ENCODE measurements around the gene CXCR2.

CXCR2 gene

DNA sequence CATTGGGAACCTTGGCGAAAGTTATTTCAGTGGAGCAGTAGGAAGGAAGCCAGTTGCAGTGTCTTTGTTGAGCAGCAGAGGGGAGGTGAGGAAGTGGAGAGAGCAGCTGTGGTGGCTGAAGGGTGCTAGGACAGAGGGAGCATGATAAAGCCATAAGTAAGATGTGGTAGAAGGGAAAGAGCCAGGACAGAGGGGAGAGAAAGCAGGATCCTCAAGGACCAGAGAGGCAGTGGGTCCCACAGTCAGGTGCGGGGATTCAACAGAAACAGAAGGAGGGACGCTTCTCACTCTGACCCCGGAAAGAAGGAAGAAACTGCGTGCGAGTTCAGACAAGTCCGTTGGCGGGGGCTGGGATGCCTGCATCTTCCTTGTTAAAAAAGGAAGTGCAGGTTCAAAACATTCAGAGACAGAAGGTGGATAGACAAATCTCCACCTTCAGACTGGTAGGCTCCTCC, at the start of gene CXCR2:
Gene CXCR2, plus strand, starts transcription at position 403 of the 455 bp plus-strand sequence. CDS start 8,774 bp downstream, outside the sequence.
- Histone ChIP-seq H3K36me3 (ENCODE audit: control insufficient read depth in 5 of 5, insufficient read depth in 5 of 5, low read length in 5 of 5) (no peaks in the 10 kb centered on the region), H3K4me3 (ENCODE audit: low read depth in 1 of 5, low read length in 5 of 5) (peak within 1 kb of the TSS in 4 of 5 donors; percentile 16 to 51 (median 34)), H3K27ac (ENCODE audit: low read depth, low read length) (no peak within 1 kb of the TSS)

DNA sequence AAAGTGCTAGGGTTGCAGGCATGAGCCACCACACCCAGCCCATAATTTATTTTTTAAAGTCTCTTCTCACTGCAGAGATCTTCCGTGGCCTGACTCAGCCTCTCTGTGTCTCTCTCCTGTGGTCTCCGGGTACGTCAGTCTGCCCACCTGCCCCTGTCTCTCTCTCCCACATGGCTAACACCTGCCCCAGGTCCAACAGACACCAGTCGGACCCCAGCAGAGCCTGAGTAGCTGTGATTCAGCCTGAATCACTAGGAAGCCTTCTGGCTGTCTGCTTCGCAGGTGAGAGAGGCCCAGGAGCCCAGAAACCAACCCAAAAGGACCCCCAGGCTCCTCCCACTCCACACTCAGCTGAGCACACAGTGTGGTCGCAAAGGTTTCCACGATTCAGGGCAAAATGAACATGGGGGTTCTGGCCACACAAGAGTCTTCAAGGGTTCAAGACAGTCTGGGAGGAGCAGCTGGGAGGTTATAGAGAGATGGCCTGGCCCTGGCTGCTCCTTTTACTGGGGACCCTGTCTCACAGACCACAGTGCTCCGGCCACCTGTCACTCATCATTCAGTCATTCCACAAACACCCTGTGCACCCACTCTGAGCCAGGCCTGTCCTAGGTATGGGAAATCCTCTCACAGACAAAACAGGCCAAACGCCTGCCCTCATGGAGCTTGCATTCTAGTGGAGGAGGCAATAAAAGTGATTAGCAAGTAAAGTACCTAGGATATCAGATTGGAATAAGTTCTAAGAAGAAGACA, 48.2 kb upstream of the CXCR2 start:
- H3K9me3 ChIP-seq (ENCODE audit: control insufficient read depth in 5 of 5, low read length in 5 of 5), result no peaks in the 10 kb centered on the region

More for the DNA sequence above, at the start of gene CXCR2:
- Histone ChIP-seq H3K27me3 (ENCODE audit: control insufficient read depth in 5 of 5, insufficient read depth in 4 of 5, low read length in 5 of 5) (no peaks in the 10 kb centered on the region), H3K4me1 (ENCODE audit: control insufficient read depth in 5 of 5, insufficient read depth in 5 of 5, low read length in 5 of 5) (peaks cover 0 to 30% (median 23%) of the 10 kb centered on the region in 5 donors), H3K9me3 (ENCODE audit: control insufficient read depth in 5 of 5, low read length in 5 of 5) (peaks cover 0 to 14% (median 10%) of the 10 kb centered on the region in 5 donors), H3K9ac (ENCODE audit: low read length in 5 of 5) (peak within 1 kb of the TSS in 2 of 5 donors; percentile 37 to 52)

DNA sequence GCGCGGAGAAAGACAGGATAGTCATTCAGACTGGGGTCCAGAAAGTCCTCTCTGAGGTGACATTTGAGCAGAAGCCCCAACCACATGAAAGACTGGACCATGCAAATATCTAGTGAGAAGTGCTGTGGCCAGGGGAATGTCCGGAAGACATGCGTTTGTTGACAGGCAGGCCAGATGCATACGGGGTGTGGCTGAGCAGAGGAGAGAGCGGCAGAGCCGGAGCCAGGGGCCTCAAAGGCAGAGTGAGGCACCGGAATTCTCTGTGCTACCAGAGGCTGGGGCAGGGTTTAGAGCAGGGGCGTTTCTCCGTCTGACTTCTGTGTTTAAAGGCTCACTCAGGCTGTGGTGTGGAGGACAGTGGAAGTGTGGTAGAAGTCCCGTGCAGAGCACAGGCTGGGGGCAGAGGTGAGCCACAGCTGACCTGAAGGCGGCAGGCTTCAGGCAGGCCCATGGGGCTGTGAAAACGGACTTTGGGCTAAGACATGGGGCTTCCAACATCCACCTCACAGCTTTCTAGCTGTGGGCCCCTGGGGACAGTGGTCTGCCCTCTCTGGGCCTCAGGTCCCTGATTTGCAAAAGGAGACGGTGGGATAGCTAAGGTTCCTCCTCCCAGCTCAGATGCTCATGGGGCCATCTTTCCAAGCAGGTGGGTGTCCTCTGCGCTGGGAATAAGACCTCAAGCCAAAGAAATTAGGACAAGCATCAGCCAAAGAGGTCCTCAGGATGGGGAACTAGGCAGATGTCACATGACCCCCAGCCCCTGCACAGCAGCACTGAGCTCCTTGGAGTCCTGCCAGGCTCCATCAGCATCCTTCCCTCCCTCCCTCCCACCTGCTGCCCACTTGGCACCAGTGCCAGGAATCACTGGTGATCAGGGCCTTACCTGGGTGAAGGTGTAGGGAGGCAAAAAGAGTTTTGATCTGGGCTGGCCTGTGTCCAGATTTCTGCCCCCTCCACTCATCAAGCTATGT, 45.6 kb upstream of the CXCR2 start:
- Histone ChIP-seq H3K36me3 (ENCODE audit: control insufficient read depth in 5 of 5, insufficient read depth in 5 of 5, low read length in 5 of 5) (no peaks in the 10 kb centered on the region), H3K4me1 (ENCODE audit: control insufficient read depth in 5 of 5, insufficient read depth in 5 of 5, low read length in 5 of 5) (no peaks in the 10 kb centered on the region), H3K4me3 (ENCODE audit: low read depth in 1 of 5, low read length in 5 of 5) (no peak overlapping the region), H3K27ac (ENCODE audit: low read depth, low read length) (no peak overlapping the region), H3K9ac (ENCODE audit: low read length in 5 of 5) (no peak overlapping the region), H3K27me3 (ENCODE audit: control insufficient read depth in 5 of 5, insufficient read depth in 4 of 5, low read length in 5 of 5) (no peaks in the 10 kb centered on the region), H3K9me3 (ENCODE audit: control insufficient read depth in 5 of 5, low read length in 5 of 5) (no peaks in the 10 kb centered on the region)

More for the DNA sequence above, 48.2 kb upstream of the CXCR2 start:
- Histone ChIP-seq H3K4me1 (ENCODE audit: control insufficient read depth in 5 of 5, insufficient read depth in 5 of 5, low read length in 5 of 5) (no peaks in the 10 kb centered on the region), H3K4me3 (ENCODE audit: low read depth in 1 of 5, low read length in 5 of 5) (no peak overlapping the region), H3K36me3 (ENCODE audit: control insufficient read depth in 5 of 5, insufficient read depth in 5 of 5, low read length in 5 of 5) (no peaks in the 10 kb centered on the region), H3K27me3 (ENCODE audit: control insufficient read depth in 5 of 5, insufficient read depth in 4 of 5, low read length in 5 of 5) (no peaks in the 10 kb centered on the region), H3K27ac (ENCODE audit: low read depth, low read length) (no peak overlapping the region), H3K9ac (ENCODE audit: low read length in 5 of 5) (no peak overlapping the region)

DNA sequence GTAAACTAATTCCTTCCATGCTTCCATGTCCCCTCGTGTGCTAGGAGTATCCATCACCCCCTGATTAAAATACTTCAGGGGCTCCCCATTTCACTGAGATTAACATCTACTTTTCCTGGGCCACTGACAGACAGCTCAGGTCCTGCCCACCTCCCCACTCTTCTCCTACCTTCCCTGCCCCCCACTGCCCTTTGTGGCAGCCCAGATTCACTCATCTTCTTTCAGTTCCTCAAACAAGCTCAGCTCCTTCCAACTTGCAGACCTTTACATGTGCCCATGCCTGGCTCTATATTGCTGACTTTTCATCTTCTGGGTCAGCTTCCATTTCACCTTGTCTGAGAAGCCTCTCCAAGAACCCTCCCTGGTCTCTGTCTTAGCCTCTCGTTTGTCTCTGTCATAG, 44.8 kb upstream of the CXCR2 start:
- H3K27ac ChIP-seq (ENCODE audit: low read depth, low read length), result no peak overlapping the region
- H3K27me3 ChIP-seq (ENCODE audit: control insufficient read depth in 5 of 5, insufficient read depth in 4 of 5, low read length in 5 of 5), result no peaks in the 10 kb centered on the region
- no peaks in the 10 kb centered on the region for H3K36me3 ChIP-seq (ENCODE audit: control insufficient read depth in 5 of 5, insufficient read depth in 5 of 5, low read length in 5 of 5)
- H3K9ac ChIP-seq (ENCODE audit: low read length in 5 of 5), result no peak overlapping the region
- H3K4me1 ChIP-seq (ENCODE audit: control insufficient read depth in 5 of 5, insufficient read depth in 5 of 5, low read length in 5 of 5), result no peaks in the 10 kb centered on the region
- peaks cover 0 to 7% (median 4%) of the 10 kb centered on the region in 5 donors for H3K9me3 ChIP-seq (ENCODE audit: control insufficient read depth in 5 of 5, low read length in 5 of 5)
- H3K4me3 ChIP-seq (ENCODE audit: low read depth in 1 of 5, low read length in 5 of 5), result no peak overlapping the region

DNA sequence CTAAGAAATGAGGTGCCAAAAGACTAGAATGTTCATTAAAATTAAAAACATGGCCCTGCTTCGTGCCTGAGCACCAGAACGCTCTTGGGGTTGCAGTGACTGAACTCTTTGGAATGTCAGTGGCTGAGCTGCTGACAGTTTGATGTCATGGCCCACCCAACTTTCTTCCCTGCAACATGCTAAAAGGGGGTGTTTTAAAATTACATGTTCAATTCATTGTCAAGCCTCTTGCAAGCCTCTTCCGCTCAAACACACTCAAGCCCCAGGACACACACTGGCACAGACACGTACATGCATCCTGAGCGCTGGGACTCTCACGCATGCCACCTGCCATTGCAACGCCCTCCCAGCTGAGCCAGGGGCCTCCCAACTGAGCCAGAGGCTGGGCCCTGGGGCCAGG, 44.1 kb upstream of the CXCR2 start:
- Histone ChIP-seq H3K27ac (ENCODE audit: low read depth, low read length) (no peak overlapping the region), H3K9me3 (ENCODE audit: control insufficient read depth in 5 of 5, low read length in 5 of 5) (peaks cover 0 to 14% (median 11%) of the 10 kb centered on the region in 5 donors), H3K36me3 (ENCODE audit: control insufficient read depth in 5 of 5, insufficient read depth in 5 of 5, low read length in 5 of 5) (no peaks in the 10 kb centered on the region), H3K4me1 (ENCODE audit: control insufficient read depth in 5 of 5, insufficient read depth in 5 of 5, low read length in 5 of 5) (no peaks in the 10 kb centered on the region), H3K27me3 (ENCODE audit: control insufficient read depth in 5 of 5, insufficient read depth in 4 of 5, low read length in 5 of 5) (no peaks in the 10 kb centered on the region), H3K9ac (ENCODE audit: low read length in 5 of 5) (no peak overlapping the region), H3K4me3 (ENCODE audit: low read depth in 1 of 5, low read length in 5 of 5) (no peak overlapping the region)

DNA sequence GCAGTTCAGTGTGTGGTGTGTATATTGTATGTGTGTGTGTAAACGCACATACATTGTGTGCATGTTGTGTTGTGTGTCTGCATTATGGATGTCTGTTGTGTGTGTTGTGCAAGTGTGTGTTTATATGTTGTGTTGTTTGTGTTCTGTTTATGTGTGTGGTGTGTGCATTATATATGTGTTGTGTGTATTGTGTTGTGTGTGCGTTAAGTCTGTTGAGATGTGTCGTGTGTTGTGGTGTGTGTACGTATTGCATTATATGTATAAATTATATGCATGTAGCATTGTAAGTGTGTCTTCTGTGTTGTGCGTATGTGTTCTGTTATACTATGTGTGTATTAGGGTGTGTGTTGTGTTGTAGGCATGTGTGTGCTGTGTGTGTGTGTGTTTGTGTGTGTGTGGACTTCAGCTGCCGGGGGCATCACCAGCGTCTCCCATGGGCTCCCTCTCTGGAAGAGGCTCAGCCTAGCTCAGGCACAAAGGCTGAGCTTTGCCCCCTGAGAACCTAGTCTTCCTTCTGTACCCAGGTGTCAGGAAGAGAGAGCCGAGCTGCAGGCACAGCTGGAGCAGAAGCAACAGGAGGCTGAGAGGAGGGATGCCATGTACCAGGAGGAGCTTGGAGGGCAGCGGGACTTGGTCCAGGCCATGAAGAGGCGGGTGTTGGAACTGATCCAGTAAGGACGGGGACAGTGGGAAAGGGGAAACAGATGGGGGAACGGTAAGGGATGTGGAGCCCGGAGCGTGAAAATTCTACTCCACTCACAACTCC, 43.1 kb upstream of the CXCR2 start:
- Histone ChIP-seq H3K27me3 (ENCODE audit: control insufficient read depth in 5 of 5, insufficient read depth in 4 of 5, low read length in 5 of 5) (no peaks in the 10 kb centered on the region), H3K27ac (ENCODE audit: low read depth, low read length) (no peak overlapping the region), H3K36me3 (ENCODE audit: control insufficient read depth in 5 of 5, insufficient read depth in 5 of 5, low read length in 5 of 5) (no peaks in the 10 kb centered on the region), H3K4me1 (ENCODE audit: control insufficient read depth in 5 of 5, insufficient read depth in 5 of 5, low read length in 5 of 5) (no peaks in the 10 kb centered on the region), H3K9me3 (ENCODE audit: control insufficient read depth in 5 of 5, low read length in 5 of 5) (peaks cover 0 to 23% (median 12%) of the 10 kb centered on the region in 5 donors), H3K4me3 (ENCODE audit: low read depth in 1 of 5, low read length in 5 of 5) (no peak overlapping the region), H3K9ac (ENCODE audit: low read length in 5 of 5) (no peak overlapping the region)

DNA sequence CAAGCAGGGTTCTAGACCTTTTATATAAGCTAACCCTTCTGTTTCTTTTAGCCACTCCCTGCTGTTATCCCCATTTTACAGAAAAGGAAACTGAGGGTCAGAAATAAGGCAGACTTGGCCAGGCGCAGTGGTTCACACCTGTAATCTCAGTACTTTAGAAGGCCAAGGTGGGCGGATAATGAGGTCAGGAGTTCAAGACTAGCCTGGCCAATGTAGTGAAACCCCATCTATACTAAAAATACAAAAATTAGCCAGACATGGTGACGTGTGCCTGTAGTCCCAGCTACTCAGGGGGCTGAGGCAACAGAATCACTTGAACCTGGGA, 42.5 kb upstream of the CXCR2 start:
- H3K9ac ChIP-seq (ENCODE audit: low read length in 5 of 5), result no peak overlapping the region
- H3K36me3 ChIP-seq (ENCODE audit: control insufficient read depth in 5 of 5, insufficient read depth in 5 of 5, low read length in 5 of 5), result no peaks in the 10 kb centered on the region
- no peak overlapping the region for H3K4me3 ChIP-seq (ENCODE audit: low read depth in 1 of 5, low read length in 5 of 5)
- H3K9me3 ChIP-seq (ENCODE audit: control insufficient read depth in 5 of 5, low read length in 5 of 5), result peaks cover 0 to 23% (median 12%) of the 10 kb centered on the region in 5 donors
- no peaks in the 10 kb centered on the region for H3K27me3 ChIP-seq (ENCODE audit: control insufficient read depth in 5 of 5, insufficient read depth in 4 of 5, low read length in 5 of 5)
- H3K4me1 ChIP-seq (ENCODE audit: control insufficient read depth in 5 of 5, insufficient read depth in 5 of 5, low read length in 5 of 5), result no peaks in the 10 kb centered on the region
- no peak overlapping the region for H3K27ac ChIP-seq (ENCODE audit: low read depth, low read length)

DNA sequence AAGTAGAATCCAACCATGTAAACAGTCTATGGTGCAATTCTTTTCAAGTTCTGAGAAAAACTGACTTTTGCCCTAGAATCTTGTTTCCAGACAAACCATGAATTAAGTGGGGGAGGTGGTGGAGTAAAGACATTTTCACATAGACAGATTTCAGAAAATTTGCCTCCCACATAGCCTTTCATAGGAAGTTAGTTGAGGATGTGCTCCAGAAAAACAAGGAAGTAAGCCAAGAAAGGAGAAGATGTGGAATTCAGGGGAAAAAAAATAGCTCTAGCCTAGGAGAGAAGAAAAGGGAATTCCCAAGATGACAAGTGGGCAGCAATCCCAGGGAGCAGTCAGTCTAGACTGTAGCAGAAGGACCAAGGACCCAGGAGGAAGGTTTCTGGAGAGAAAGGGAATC, 39.4 kb upstream of the CXCR2 start:
- H3K4me3 ChIP-seq (ENCODE audit: low read depth in 1 of 5, low read length in 5 of 5), result no peak overlapping the region
- no peaks in the 10 kb centered on the region for H3K36me3 ChIP-seq (ENCODE audit: control insufficient read depth in 5 of 5, insufficient read depth in 5 of 5, low read length in 5 of 5)
- peaks cover 0 to 23% (median 12%) of the 10 kb centered on the region in 5 donors for H3K9me3 ChIP-seq (ENCODE audit: control insufficient read depth in 5 of 5, low read length in 5 of 5)
- no peak overlapping the region for H3K27ac ChIP-seq (ENCODE audit: low read depth, low read length)
- H3K27me3 ChIP-seq (ENCODE audit: control insufficient read depth in 5 of 5, insufficient read depth in 4 of 5, low read length in 5 of 5), result no peaks in the 10 kb centered on the region
- no peak overlapping the region for H3K9ac ChIP-seq (ENCODE audit: low read length in 5 of 5)
- H3K4me1 ChIP-seq (ENCODE audit: control insufficient read depth in 5 of 5, insufficient read depth in 5 of 5, low read length in 5 of 5), result peaks cover 0 to 1% (median 0%) of the 10 kb centered on the region in 5 donors

DNA sequence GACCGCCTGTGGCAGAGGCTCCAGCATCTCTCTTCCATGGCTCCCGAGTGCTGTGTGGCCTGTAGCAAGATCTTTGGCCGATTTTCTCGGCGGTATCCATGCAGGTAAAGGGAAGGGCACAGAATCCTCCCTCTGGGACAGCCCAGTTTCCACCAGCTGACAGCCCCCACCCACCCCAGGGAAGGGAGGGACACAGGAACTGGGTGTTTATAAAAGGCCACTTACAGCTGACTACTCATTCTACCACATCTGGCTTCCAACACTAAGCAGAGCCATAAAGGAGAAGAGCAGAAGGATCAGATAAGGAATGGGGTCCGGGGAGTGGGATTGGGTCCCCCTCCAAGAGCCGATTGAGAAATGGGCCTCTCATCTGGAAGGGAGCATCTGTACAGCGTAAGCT, 36.6 kb upstream of the CXCR2 start:
- H3K4me3 ChIP-seq (ENCODE audit: low read depth in 1 of 5, low read length in 5 of 5), result no peak overlapping the region
- H3K4me1 ChIP-seq (ENCODE audit: control insufficient read depth in 5 of 5, insufficient read depth in 5 of 5, low read length in 5 of 5), result peaks cover 0 to 9% (median 5%) of the 10 kb centered on the region in 5 donors
- H3K9ac ChIP-seq (ENCODE audit: low read length in 5 of 5), result no peak overlapping the region
- H3K9me3 ChIP-seq (ENCODE audit: control insufficient read depth in 5 of 5, low read length in 5 of 5), result peaks cover 0 to 23% (median 12%) of the 10 kb centered on the region in 5 donors
- no peak overlapping the region for H3K27ac ChIP-seq (ENCODE audit: low read depth, low read length)
- H3K36me3 ChIP-seq (ENCODE audit: control insufficient read depth in 5 of 5, insufficient read depth in 5 of 5, low read length in 5 of 5), result no peaks in the 10 kb centered on the region
- no peaks in the 10 kb centered on the region for H3K27me3 ChIP-seq (ENCODE audit: control insufficient read depth in 5 of 5, insufficient read depth in 4 of 5, low read length in 5 of 5)
